CD4-positive, CD25-positive, alpha-beta regulatory T cell (primary cell): ENCODE results near the gene PBX2. TPM values are rescaled to one million over a fixed set of nuclear protein-coding genes. Genes with fewer than 3 reads are reported as not detected.
A peak's percentile ranks its signal among the peaks of the same experiment; 100 is the strongest.

Experiments
- ATAC-seq, 2 donors: fragments of 150-1000 bp; cut with Tn5 transposase; one replicate each; pipeline ENCODE4 v1.10.0; 2021; ENCODE audit warnings: low read depth in 2 of 2, moderate number of reproducible peaks in 2 of 2, moderate library complexity in 1 of 2
- DNase-seq, 3 donors: peaks; one replicate each; pipeline versions ENCODE4 v3.0.0 to v3.0.0-alpha.2; 2012 to 2022; ENCODE audit warnings: mixed read lengths in 1 of 3
- H3K27ac ChIP-seq: one replicate; pipeline ENCODE4 v1.7.0; 2013; ENCODE audit warnings: mild to moderate bottlenecking, low read length; ENCODE audit not compliant: insufficient read depth, poor library complexity, severe bottlenecking
- H3K27me3 ChIP-seq: one replicate; pipeline ENCODE4 v1.7.0; 2013; ENCODE audit warnings: low read length; ENCODE audit not compliant: control insufficient read depth, insufficient read depth
- H3K36me3 ChIP-seq: one replicate; pipeline ENCODE4 v1.7.0; 2013; ENCODE audit warnings: mild to moderate bottlenecking, low read length, moderate library complexity; ENCODE audit not compliant: control insufficient read depth, insufficient read depth
- H3K4me1 ChIP-seq: 2 replicates; pipeline ENCODE4 v1.7.0; 2013; ENCODE audit warnings: mild to moderate bottlenecking, low read length; ENCODE audit not compliant: insufficient read depth, control insufficient read depth, poor library complexity, severe bottlenecking
- H3K4me3 ChIP-seq: one replicate; pipeline ENCODE4 v1.7.0; 2013; ENCODE audit warnings: low read depth, mild to moderate bottlenecking, low read length, moderate library complexity
- H3K9me3 ChIP-seq, 2 experiments: 1 replicate in 1 of 2; 2 replicates in 1 of 2; pipeline ENCODE4 v1.7.0; 2013; ENCODE audit warnings: low read length in 2 of 2, mild to moderate bottlenecking in 1 of 2, moderate library complexity in 1 of 2; ENCODE audit not compliant: control insufficient read depth in 2 of 2
- H3K27ac Mint-ChIP-seq, 3 donors: one replicate each; pipeline ENCODE4 v1.8.0; 2020 to 2022; ENCODE audit warnings: mild to moderate bottlenecking in 3 of 3, mixed read lengths in 3 of 3, moderate library complexity in 2 of 3
- H3K27me3 Mint-ChIP-seq: one replicate; pipeline ENCODE4 v1.8.0; 2022; ENCODE audit warnings: mild to moderate bottlenecking, mixed read lengths
- H3K36me3 Mint-ChIP-seq: one replicate; pipeline ENCODE4 v1.8.0; 2020; ENCODE audit warnings: mixed read lengths
- H3K4me1 Mint-ChIP-seq, 4 donors: one replicate each; pipeline ENCODE4 v1.8.0; 2020 to 2022; ENCODE audit warnings: mixed read lengths in 4 of 4, mild to moderate bottlenecking in 1 of 4
- H3K4me3 Mint-ChIP-seq, 4 donors: one replicate each; pipeline ENCODE4 v1.8.0; 2020 to 2022; ENCODE audit warnings: mild to moderate bottlenecking in 4 of 4, mixed read lengths in 4 of 4, moderate library complexity in 3 of 4
- H3K9me3 Mint-ChIP-seq, 7 donors: one replicate each; pipeline ENCODE4 v1.8.0; 2020 to 2022; ENCODE audit warnings: mixed read lengths in 7 of 7, mild to moderate bottlenecking in 3 of 7, moderate library complexity in 2 of 7
- polyA plus RNA-seq, 4 donors: library from polyadenylated mRNA; unstranded; fragments of 300-500 nt; fragmentation: Illumina TruSeq; gene quantifications; one replicate each; pipeline ENCODE4 v1.2.3, GENCODE V29; 2021
- total RNA-seq: library from RNA; stranded (reverse); gene quantifications from one replicate; pipeline ENCODE4 v1.2.3, GENCODE V29; 2022

PBX2 gene
- total and polyA plus RNA-seq, 5 donors from 2014 or later: 1.7 to 106 (median 2.1) TPM

DNA sequence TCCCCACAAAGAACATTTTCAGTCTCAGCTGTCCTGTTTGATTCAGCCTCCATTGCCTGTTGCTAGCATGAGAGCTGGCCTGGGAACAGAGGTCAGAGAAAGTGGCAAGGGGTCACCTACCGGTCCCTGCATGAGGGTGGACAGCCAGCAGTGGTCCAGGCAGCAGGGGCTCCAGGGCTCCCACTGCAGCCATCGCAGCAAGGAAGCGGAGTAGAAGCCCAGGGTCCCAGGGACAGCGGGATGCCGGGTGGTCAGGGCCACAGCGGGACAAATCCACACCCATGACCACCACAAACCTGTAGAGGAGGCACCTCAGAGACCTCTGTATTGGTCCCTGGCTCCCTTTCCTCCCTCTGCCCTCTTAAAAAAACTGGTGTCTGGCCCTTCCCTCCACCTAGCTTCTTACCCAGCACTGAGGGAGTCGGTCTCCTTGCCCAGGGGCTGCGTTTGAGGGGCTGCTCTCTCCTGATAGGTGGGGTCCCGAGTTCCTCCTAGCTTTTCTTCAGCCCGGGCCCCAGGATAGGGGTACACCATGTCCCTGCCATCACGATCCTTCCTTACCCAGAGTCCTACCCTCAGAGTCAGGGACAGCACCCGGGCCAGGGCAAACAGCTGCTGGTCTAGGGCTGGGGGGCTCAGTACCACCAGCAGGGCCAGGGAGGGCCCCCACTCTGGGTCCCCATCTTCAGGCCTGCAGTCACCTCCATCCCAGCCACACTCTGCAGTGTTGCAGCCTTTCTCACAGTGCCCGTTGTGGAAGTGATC lies 10.9 kb upstream of the PBX2 start:
- Histone ChIP-seq H3K4me3 (no peak overlapping the region), H3K27ac (no peak overlapping the region), H3K4me1 (peaks cover 11% of the 10 kb centered on the region), H3K9me3 (no peaks in the 10 kb centered on the region), H3K36me3 (no peaks in the 10 kb centered on the region), H3K27me3 (no peaks in the 10 kb centered on the region)
- H3K27ac Mint-ChIP-seq: no peak overlapping the region
- peaks cover 0 to 7% (median 3%) of the 10 kb centered on the region in 4 donors for H3K4me1 Mint-ChIP-seq
- H3K27me3 Mint-ChIP-seq: peaks cover 26% of the 10 kb centered on the region
- ATAC-seq (no peak), DNase-seq (no peak)
- H3K4me3 Mint-ChIP-seq: peak overlapping the region in 2 of 4 donors; percentile 22 to 76
- H3K9me3 Mint-ChIP-seq: no peaks in the 10 kb centered on the region
- H3K36me3 Mint-ChIP-seq: no peaks in the 10 kb centered on the region

DNA sequence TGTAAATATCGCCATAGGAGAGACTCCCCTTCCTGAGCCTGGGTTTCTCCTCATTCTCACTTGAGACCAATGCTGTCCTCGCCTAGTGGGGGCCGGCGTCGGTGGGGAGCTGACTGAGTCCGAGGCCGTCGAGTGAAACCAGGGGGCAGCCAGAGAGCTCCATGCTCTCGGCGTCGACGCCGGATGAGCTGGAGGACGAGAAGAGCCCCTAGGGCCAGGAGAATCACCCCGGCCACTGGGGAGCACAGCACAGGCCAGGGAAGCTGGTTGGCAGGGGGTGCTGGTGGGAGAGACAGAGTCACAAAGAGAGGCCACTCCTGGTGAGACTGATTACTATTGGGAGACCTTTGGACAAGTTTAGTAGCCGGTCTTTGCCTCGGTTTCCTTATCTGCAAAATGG lies 8.9 kb upstream of the PBX2 start:
- Histone ChIP-seq H3K4me3 (no peak overlapping the region), H3K4me1 (peaks cover 27% of the 10 kb centered on the region), H3K36me3 (no peaks in the 10 kb centered on the region), H3K27ac (no peak overlapping the region), H3K27me3 (no peaks in the 10 kb centered on the region), H3K9me3 (no peaks in the 10 kb centered on the region)
- no peak for DNase-seq
- peak overlapping the region in 1 of 3 donors; percentile 20 for H3K27ac Mint-ChIP-seq
- H3K36me3 Mint-ChIP-seq: no peaks in the 10 kb centered on the region
- peaks cover 22% of the 10 kb centered on the region for H3K27me3 Mint-ChIP-seq
- no peaks in the 10 kb centered on the region for H3K9me3 Mint-ChIP-seq
- ATAC-seq: no peak
- peaks cover 13 to 25% (median 17%) of the 10 kb centered on the region in 4 donors for H3K4me1 Mint-ChIP-seq
- H3K4me3 Mint-ChIP-seq: peak overlapping the region in 2 of 4 donors; percentile 61 to 64

DNA sequence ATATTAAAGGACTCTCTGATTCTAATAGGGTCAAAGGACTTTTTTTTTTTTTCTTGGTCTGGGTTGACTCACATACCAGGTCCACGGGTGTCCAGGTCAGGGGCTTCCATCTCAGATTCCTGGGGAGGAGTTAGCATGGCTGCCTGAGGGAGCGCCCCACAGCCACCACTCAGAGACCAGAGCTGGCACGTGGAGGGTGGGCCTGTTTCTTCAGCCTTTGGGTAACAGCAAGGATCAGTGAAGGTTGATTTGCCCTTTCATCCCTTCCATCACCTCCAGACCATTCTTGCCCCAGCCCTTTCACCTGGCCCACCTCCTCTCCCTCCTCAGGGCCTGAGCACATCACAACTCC lies 8.3 kb upstream of the PBX2 start:
- Histone ChIP-seq H3K4me3 (no peak overlapping the region), H3K4me1 (peaks cover 32% of the 10 kb centered on the region), H3K27me3 (no peaks in the 10 kb centered on the region), H3K9me3 (no peaks in the 10 kb centered on the region), H3K27ac (no peak overlapping the region), H3K36me3 (no peaks in the 10 kb centered on the region)
- H3K36me3 Mint-ChIP-seq: no peaks in the 10 kb centered on the region
- H3K4me3 Mint-ChIP-seq: peak overlapping the region in 3 of 4 donors; percentile 35 to 64 (median 61)
- peaks cover 20% of the 10 kb centered on the region for H3K27me3 Mint-ChIP-seq
- peaks cover 18 to 31% (median 22%) of the 10 kb centered on the region in 4 donors for H3K4me1 Mint-ChIP-seq
- ATAC-seq (no peak), DNase-seq (no peak)
- no peaks in the 10 kb centered on the region for H3K9me3 Mint-ChIP-seq
- H3K27ac Mint-ChIP-seq: peak overlapping the region in 1 of 3 donors; percentile 31

DNA sequence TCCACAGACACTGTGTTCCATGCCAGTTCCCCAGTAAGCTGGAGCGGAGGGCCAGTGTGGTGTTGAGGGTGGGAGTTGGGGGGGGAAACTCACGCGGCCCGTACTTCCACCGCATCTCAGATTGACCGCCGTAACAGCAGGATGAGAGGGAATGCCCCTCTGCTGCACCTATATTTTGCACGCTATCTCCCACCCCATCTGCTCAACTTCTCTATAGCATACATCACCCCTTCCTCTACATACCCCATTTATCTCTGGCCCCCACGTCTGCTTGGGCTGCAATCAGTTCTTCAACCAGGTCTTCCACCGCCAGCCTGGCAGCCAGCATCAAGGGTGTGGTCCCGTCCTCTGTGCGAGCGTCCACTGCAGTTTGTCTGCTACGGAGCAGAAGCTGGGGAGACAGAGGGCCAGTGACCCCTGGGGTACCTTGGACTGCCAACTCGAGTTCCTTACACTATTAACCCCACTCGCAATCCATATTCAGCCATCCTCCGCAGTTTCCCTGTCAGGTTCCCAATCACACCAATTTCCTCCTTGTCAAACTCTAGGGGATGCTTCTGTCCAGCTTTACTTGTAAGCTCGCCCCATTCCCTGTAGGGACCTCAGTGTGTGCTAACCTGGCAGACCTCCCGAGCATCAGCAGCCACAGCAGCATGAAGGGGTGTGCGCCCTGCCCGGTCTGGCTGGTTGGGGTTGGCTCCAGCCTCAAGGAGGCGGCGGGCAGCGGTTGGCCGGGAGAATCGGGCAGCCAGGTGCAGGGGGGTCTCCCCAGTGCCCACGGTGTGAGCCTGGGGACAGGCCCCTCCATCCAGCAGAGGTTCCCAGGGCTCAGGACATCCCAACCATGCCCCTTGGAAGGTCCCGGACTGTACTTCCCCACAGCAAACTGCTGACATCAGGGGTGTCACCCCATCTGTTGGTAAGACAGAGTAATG lies 6.9 kb upstream of the PBX2 start:
- H3K4me3 Mint-ChIP-seq: peak overlapping the region; percentile 97 to 99 (median 99)
- H3K27ac Mint-ChIP-seq: peak overlapping the region; percentile 98 to 99 (median 98)
- H3K36me3 Mint-ChIP-seq: no peaks in the 10 kb centered on the region
- H3K27me3 Mint-ChIP-seq: peaks cover 19% of the 10 kb centered on the region
- H3K9me3 ChIP-seq: no peaks in the 10 kb centered on the region
- peak overlapping the region; percentile 97 for H3K27ac ChIP-seq
- H3K36me3 ChIP-seq: no peaks in the 10 kb centered on the region
- no peaks in the 10 kb centered on the region for H3K27me3 ChIP-seq
- H3K4me1 ChIP-seq: peaks cover 41% of the 10 kb centered on the region
- ATAC-seq (no peak), DNase-seq (no peak)
- peaks cover 22 to 37% (median 26%) of the 10 kb centered on the region in 4 donors for H3K4me1 Mint-ChIP-seq
- no peaks in the 10 kb centered on the region for H3K9me3 Mint-ChIP-seq
- H3K4me3 ChIP-seq: peak overlapping the region; percentile 82

DNA sequence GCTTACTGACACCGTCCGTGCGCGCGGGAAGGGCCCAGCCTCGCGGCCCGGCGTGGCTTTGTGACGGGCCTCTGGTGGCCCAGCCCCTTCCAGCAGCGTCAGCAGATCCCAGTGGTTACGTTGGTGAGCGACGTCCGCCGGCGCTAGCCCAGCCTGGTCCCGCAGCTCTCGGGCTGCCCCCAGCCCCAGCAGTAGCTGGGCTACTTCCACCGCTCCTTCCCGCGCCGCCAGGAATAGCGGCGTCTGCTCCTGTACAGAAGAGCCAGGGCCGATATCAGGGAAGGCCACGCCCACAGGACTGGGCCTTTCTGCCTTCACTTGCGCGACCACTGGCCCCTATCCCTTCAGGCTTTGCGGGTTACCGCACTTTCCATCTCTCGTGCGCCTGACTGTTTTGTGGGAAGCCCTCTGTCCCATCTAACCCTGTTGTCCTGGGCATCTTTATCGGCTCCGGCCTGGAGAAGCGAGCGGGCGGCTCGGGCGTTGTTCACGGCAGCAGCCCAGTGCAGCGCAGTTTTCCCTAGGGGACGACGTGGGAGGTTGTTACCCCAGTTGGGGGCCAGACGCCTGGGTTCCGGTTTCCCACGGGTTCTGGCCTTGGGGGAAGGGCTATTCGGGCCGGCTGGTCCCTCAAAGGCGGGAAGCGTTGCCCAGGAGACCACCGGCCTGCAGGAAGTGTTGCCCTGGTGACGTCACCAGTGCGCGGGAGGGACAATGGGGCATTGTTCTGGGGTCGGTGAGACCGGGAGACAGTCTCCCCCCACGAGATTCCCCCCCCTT lies 6.1 kb upstream of the PBX2 start:
- Mint-ChIP-seq H3K4me3 (peak overlapping the region; percentile 97 to 99 (median 99)), H3K27ac (peak overlapping the region; percentile 91 to 99 (median 98)), H3K4me1 (peaks cover 22 to 37% (median 29%) of the 10 kb centered on the region in 4 donors), H3K9me3 (no peaks in the 10 kb centered on the region), H3K27me3 (peaks cover 23% of the 10 kb centered on the region), H3K36me3 (no peaks in the 10 kb centered on the region)
- H3K4me1 ChIP-seq: peaks cover 48% of the 10 kb centered on the region
- H3K9me3 ChIP-seq: no peaks in the 10 kb centered on the region
- H3K27me3 ChIP-seq: no peaks in the 10 kb centered on the region
- peak overlapping the region; percentile 97 for H3K27ac ChIP-seq
- ATAC-seq (peak; percentile 86 to 87), DNase-seq (peak in 2 of 3 donors; percentile 61 to 64)
- H3K36me3 ChIP-seq: no peaks in the 10 kb centered on the region
- H3K4me3 ChIP-seq: peak overlapping the region; percentile 82

DNA sequence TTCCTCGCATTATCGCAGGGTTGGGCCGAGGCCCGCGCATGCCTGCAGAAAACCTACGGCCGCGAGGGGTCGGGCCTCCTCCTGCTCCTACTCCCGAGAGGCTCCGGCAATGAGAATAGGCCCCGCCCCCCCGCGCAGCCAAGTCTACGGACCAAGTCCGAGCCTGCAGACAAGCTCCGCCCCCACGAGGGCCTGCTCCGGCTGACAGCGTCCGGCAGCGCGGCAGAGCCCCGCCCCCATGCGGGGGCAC lies 5.6 kb upstream of the PBX2 start:
- DNase-seq (peak; percentile 98 to 100 (median 99)), ATAC-seq (peak; percentile 80 to 85)
- Histone ChIP-seq H3K36me3 (no peaks in the 10 kb centered on the region), H3K27ac (peak overlapping the region; percentile 97), H3K27me3 (no peaks in the 10 kb centered on the region), H3K9me3 (no peaks in the 10 kb centered on the region), H3K4me3 (peak overlapping the region; percentile 84), H3K4me1 (peaks cover 53% of the 10 kb centered on the region)
- peak overlapping the region; percentile 85 to 99 (median 98) for H3K27ac Mint-ChIP-seq
- peaks cover 18% of the 10 kb centered on the region for H3K27me3 Mint-ChIP-seq
- H3K4me3 Mint-ChIP-seq: peak overlapping the region; percentile 97 to 99 (median 99)
- H3K9me3 Mint-ChIP-seq: no peaks in the 10 kb centered on the region
- no peaks in the 10 kb centered on the region for H3K36me3 Mint-ChIP-seq
- H3K4me1 Mint-ChIP-seq: peaks cover 22 to 37% (median 29%) of the 10 kb centered on the region in 4 donors
